H1 (cell line): Measurements from ENCODE around the gene SLC25A27. TPM values are rescaled to one million over a fixed set of nuclear protein-coding genes. Genes with fewer than 3 reads are reported as not detected.

Experiments used
- CTCF ChIA-PET: fragments of 300-600 bp; sonication (Branson Sonifier 250); formaldehyde crosslinking; loops from one replicate; lab custom pipeline; 2021; ENCODE audit not compliant: partially characterized antibody; lab: Charles Lee
- POLR2A ChIA-PET: fragments of 300-600 bp; sonication (Branson Sonifier 250); formaldehyde crosslinking; loops from one replicate; lab custom pipeline; 2021; ENCODE audit warnings: inconsistent platforms; ENCODE audit not compliant: partially characterized antibody; lab: Charles Lee
- DNase-seq, 2 experiments: peaks; one replicate each; pipeline versions ENCODE4 v3.0.0 to v3.0.0-alpha.2; 2010 to 2022; ENCODE audit warnings: low spot score in 2 of 2, low read depth in 1 of 2, mixed read lengths in 1 of 2
- FAIRE-seq: peaks from 2 replicates; lab custom pipeline; 2011; peaks lifted over from hg19 to GRCh38; lab: Jason Lieb, UNC
- H2AFZ ChIP-seq: 2 replicates; pipeline ENCODE4 v1.8.1; 2012; ENCODE audit warnings: low read length, inconsistent platforms
- H2AK5ac ChIP-seq: 2 replicates; pipeline ENCODE4 v1.6.1; 2013; ENCODE audit warnings: low read depth, low read length
- H2BK120ac ChIP-seq: replicated peaks from 2 replicates; pipeline ENCODE3; 2013; ENCODE audit warnings: low read depth, low read length, inconsistent platforms
- H2BK12ac ChIP-seq: 2 replicates; pipeline ENCODE4 v1.6.1; 2013; ENCODE audit warnings: low read depth, low read length
- H2BK15ac ChIP-seq: 2 replicates; pipeline ENCODE4 v1.6.1; 2013; ENCODE audit warnings: low read length
- H2BK20ac ChIP-seq: 2 replicates; pipeline ENCODE4 v1.6.1; 2013; ENCODE audit warnings: low read length
- H2BK5ac ChIP-seq: 2 replicates; pipeline ENCODE4 v1.6.1; 2013; ENCODE audit warnings: low read depth, low read length
- H3K14ac ChIP-seq: 2 replicates; pipeline ENCODE4 v1.6.1; 2013; ENCODE audit warnings: inconsistent platforms; ENCODE audit not compliant: insufficient read length
- H3K18ac ChIP-seq: 2 replicates; pipeline ENCODE4 v1.6.1; 2013; ENCODE audit warnings: low read length; ENCODE audit errors: extremely low read depth
- H3K23ac ChIP-seq: 2 replicates; pipeline ENCODE4 v1.6.1; 2013; ENCODE audit warnings: inconsistent platforms; ENCODE audit not compliant: insufficient read length
- H3K23me2 ChIP-seq: 2 replicates; pipeline ENCODE4 v1.6.1; 2013; ENCODE audit warnings: low read depth, low read length
- H3K27ac ChIP-seq: 2 replicates; pipeline ENCODE4 v1.6.1; 2011; ENCODE audit warnings: low read depth, low read length, inconsistent platforms
- H3K27me3 ChIP-seq, 4 experiments: replicated peaks in 1 of 4; 1 replicate in 1 of 4; 2 replicates in 3 of 4; pipeline versions ENCODE4 v1.6.1 to v1.8.1; 2011 to 2013; ENCODE audit warnings: low read length in 3 of 4, mild to moderate bottlenecking in 3 of 4, inconsistent platforms in 2 of 4, mixed read lengths in 2 of 4, moderate library complexity in 1 of 4; ENCODE audit not compliant: control insufficient read depth in 3 of 4, insufficient read depth in 3 of 4; ENCODE audit errors: extremely low read depth in 1 of 4
- H3K36me3 ChIP-seq, 4 experiments: 2 replicates each; pipeline versions ENCODE4 v1.6.1 to v1.8.1; 2011 to 2013; ENCODE audit warnings: mild to moderate bottlenecking in 4 of 4, low read length in 3 of 4, moderate library complexity in 2 of 4, control low read depth in 1 of 4, inconsistent platforms in 1 of 4; ENCODE audit not compliant: insufficient read depth in 4 of 4, control insufficient read depth in 2 of 4
- H3K4ac ChIP-seq: replicated peaks from 2 replicates; pipeline ENCODE3; 2013; ENCODE audit warnings: low read length, low read depth, mixed read lengths, inconsistent platforms; ENCODE audit not compliant: insufficient read length
- H3K4me1 ChIP-seq, 4 experiments: replicated peaks in 1 of 4; 1 replicate in 1 of 4; 2 replicates in 3 of 4; pipeline versions ENCODE4 v1.6.1 to v1.8.1; 2011 to 2013; ENCODE audit warnings: low read length in 3 of 4, inconsistent platforms in 2 of 4, mixed read lengths in 1 of 4; ENCODE audit not compliant: insufficient read depth in 4 of 4, control insufficient read depth in 3 of 4
- H3K4me2 ChIP-seq, 2 experiments: 2 replicates each; pipeline versions ENCODE4 v1.6.1 to v1.8.1; 2011 to 2013; ENCODE audit warnings: low read depth in 2 of 2, low read length in 2 of 2, control low read depth in 1 of 2, inconsistent platforms in 1 of 2, mild to moderate bottlenecking in 1 of 2; ENCODE audit not compliant: insufficient read depth in 1 of 2
- H3K4me3 ChIP-seq, 4 experiments: fragments of 200-600, 300-600 bp in 1 of 4; sonication (generic), shearing (Covaris generic), sonication (Bioruptor Twin) in 1 of 4; 2 replicates each; pipeline versions ENCODE4 v1.5.1 to v1.8.1; 2011 to 2016; ENCODE audit warnings: low read length in 4 of 4, low read depth in 3 of 4, control low read depth in 2 of 4, inconsistent platforms in 2 of 4, mild to moderate bottlenecking in 2 of 4, mixed read lengths in 1 of 4, moderate library complexity in 1 of 4; ENCODE audit not compliant: insufficient read depth in 2 of 4; ENCODE audit errors: extremely low read depth in 1 of 4
- H3K56ac ChIP-seq: replicated peaks from 2 replicates; pipeline ENCODE3; 2013; ENCODE audit warnings: low read depth, mild to moderate bottlenecking, mixed read lengths, low read length, inconsistent platforms; ENCODE audit not compliant: insufficient read length
- H3K79me1 ChIP-seq: 2 replicates; pipeline ENCODE4 v1.6.1; 2013; ENCODE audit warnings: low read depth, low read length, control low read depth
- H3K79me2 ChIP-seq, 2 experiments: 2 replicates each; pipeline versions ENCODE4 v1.6.1 to v1.8.1; 2012 to 2013; ENCODE audit warnings: low read length in 2 of 2, mild to moderate bottlenecking in 2 of 2, inconsistent platforms in 1 of 2; ENCODE audit not compliant: insufficient read depth in 2 of 2, control insufficient read depth in 1 of 2
- H3K9ac ChIP-seq, 4 experiments: replicated peaks in 1 of 4; 1 replicate in 1 of 4; 2 replicates in 3 of 4; pipeline versions ENCODE4 v1.6.1 to v1.8.1; 2011 to 2013; ENCODE audit warnings: low read depth in 3 of 4, low read length in 3 of 4, control low read depth in 2 of 4, mild to moderate bottlenecking in 2 of 4, moderate library complexity in 2 of 4, inconsistent platforms in 1 of 4; ENCODE audit errors: extremely low read depth in 1 of 4
- H3K9me3 ChIP-seq, 2 experiments: 2 replicates each; pipeline versions ENCODE4 v1.6.1 to v1.8.1; 2012 to 2013; ENCODE audit warnings: mild to moderate bottlenecking in 2 of 2, moderate library complexity in 2 of 2, control low read depth in 1 of 2, inconsistent platforms in 1 of 2, low read depth in 1 of 2, low read length in 1 of 2, mixed read lengths in 1 of 2; ENCODE audit not compliant: insufficient read depth in 2 of 2
- H4K20me1 ChIP-seq, 2 experiments: replicated peaks in 1 of 2; 2 replicates each; pipeline versions ENCODE3 to v1.8.1; 2011 to 2013; ENCODE audit warnings: inconsistent platforms in 2 of 2, low read length in 2 of 2, mild to moderate bottlenecking in 1 of 2; ENCODE audit not compliant: insufficient read depth in 2 of 2, control insufficient read depth in 1 of 2
- H4K5ac ChIP-seq: 2 replicates; pipeline ENCODE4 v1.6.1; 2013; ENCODE audit warnings: low read length, low read depth, mixed read lengths, inconsistent platforms; ENCODE audit not compliant: insufficient read length
- H4K8ac ChIP-seq: 2 replicates; pipeline ENCODE4 v1.8.0; 2013; ENCODE audit warnings: mild to moderate bottlenecking, moderate library complexity, low read length, inconsistent platforms; ENCODE audit not compliant: insufficient read depth; ENCODE audit errors: extremely low read depth
- H4K91ac ChIP-seq: replicated peaks from 2 replicates; pipeline ENCODE3; 2013; ENCODE audit warnings: low read length, mixed read lengths, inconsistent platforms; ENCODE audit not compliant: insufficient read length
- ATF3 ChIP-seq: IDR thresholded peaks from 2 replicates; pipeline ENCODE4 v1.6.1; 2011; ENCODE audit warnings: low read depth, mild to moderate bottlenecking, low read length; ENCODE audit not compliant: insufficient read depth
- CEBPB ChIP-seq: IDR thresholded peaks from 2 replicates; pipeline ENCODE4 v1.6.1; 2012; ENCODE audit warnings: low read depth, low read length
- E2F6 ChIP-seq: IDR thresholded peaks from 2 replicates; pipeline ENCODE4 v1.6.1; 2012; ENCODE audit warnings: inconsistent platforms
- EGR1 ChIP-seq: IDR thresholded peaks from 2 replicates; pipeline ENCODE4 v1.6.1; 2011; ENCODE audit warnings: low read depth, low read length, borderline replicate concordance
- EP300 ChIP-seq, 2 experiments: IDR thresholded peaks; 1 replicate in 1 of 2; 2 replicates in 1 of 2; pipeline ENCODE4 v1.6.1; 2011 to 2012; ENCODE audit warnings: low read depth in 2 of 2, low read length in 2 of 2, mild to moderate bottlenecking in 2 of 2, borderline replicate concordance in 1 of 2, inconsistent platforms in 1 of 2, moderate library complexity in 1 of 2
- HDAC2 ChIP-seq, 2 experiments: fragments of 300-600 bp in 1 of 2; sonication (generic) in 1 of 2; IDR thresholded peaks; 2 replicates each; pipeline ENCODE4 v1.6.1; 2011 to 2012; ENCODE audit warnings: low read depth in 2 of 2, low read length in 2 of 2, mild to moderate bottlenecking in 2 of 2, moderate library complexity in 2 of 2, borderline replicate concordance in 1 of 2, inconsistent platforms in 1 of 2
- HDAC6 ChIP-seq: IDR thresholded peaks from one replicate; pipeline ENCODE4 v1.7.1; 2012; ENCODE audit warnings: low read depth, mild to moderate bottlenecking, inconsistent platforms, low read length, moderate library complexity
- JUN ChIP-seq: IDR thresholded peaks from 2 replicates; pipeline ENCODE4 v1.6.1; 2011; ENCODE audit warnings: low read depth, mild to moderate bottlenecking, improper control_type of control experiment, low read length
- MAX ChIP-seq: IDR thresholded peaks from 2 replicates; pipeline ENCODE4 v1.6.1; 2012; ENCODE audit warnings: inconsistent platforms
- RFX5 ChIP-seq: IDR thresholded peaks from 2 replicates; pipeline ENCODE4 v1.6.1; 2011; ENCODE audit warnings: low read depth, low read length, improper control_type of control experiment, borderline replicate concordance
- RXRA ChIP-seq: IDR thresholded peaks from 2 replicates; pipeline ENCODE4 v1.6.1; 2011; ENCODE audit warnings: low read depth, mild to moderate bottlenecking, low read length, moderate library complexity; ENCODE audit not compliant: insufficient read depth
- TEAD4 ChIP-seq: IDR thresholded peaks from 2 replicates; pipeline ENCODE4 v1.6.1; 2012; ENCODE audit warnings: low read depth, low read length, inconsistent platforms, mixed read lengths
- USF2 ChIP-seq: IDR thresholded peaks from 2 replicates; pipeline ENCODE4 v1.6.1; 2011; ENCODE audit warnings: low read length, improper control_type of control experiment
- polyA plus RNA-seq, 7 experiments: library from polyadenylated mRNA; depleted of rRNA in 3 of 7; stranded (reverse) in 5 of 7; unstranded in 2 of 7; fragments of >200 nt in 5 of 7; fragments of 200-250 nt in 2 of 7; gene quantifications; 1 replicate in 5 of 7; 2 replicates in 1 of 7; 4 replicates in 1 of 7; pipeline versions ENCODE4 v1.2.1 to v1.2.3, GENCODE V29; 2011 to 2013; ENCODE audit warnings: missing spikeins in 2 of 7, mixed read lengths in 2 of 7
- total RNA-seq: library from RNA; stranded (reverse); fragmentation: NEBNext Ultra II Directional; extraction: Animal tissue kit (Norgen Biotek cat#: 25700); gene quantifications from 2 replicates; pipeline ENCODE4 v1.2.1, GENCODE V29; 2021

The SLC25A27 gene
- total and polyA plus RNA-seq, 2 of the 8 experiments (the other 6 are each of a cell fraction or from before 2014, with no cell fraction given): 7.3 to 8.4 TPM

- Histone ChIP-seq H3K18ac (no peak overlapping the region), H2BK5ac (no peak overlapping the region), H3K9ac (no peak overlapping the region), H4K8ac (no peak overlapping the region), H3K23ac (no peak overlapping the region), H3K4me1 (no peaks in the 10 kb centered on the region), H3K79me2 (no peaks in the 10 kb centered on the region), H2AFZ (no peak overlapping the region), H3K4me3 (no peak overlapping the region), H3K14ac (no peak overlapping the region), H3K23me2 (no peaks in the 10 kb centered on the region), H2BK12ac (no peak overlapping the region), H3K4ac (no peak overlapping the region), H3K4me2 (no peak overlapping the region), H3K9me3 (no peaks in the 10 kb centered on the region), H3K27ac (no peak overlapping the region), H2BK120ac (no peak overlapping the region), H4K5ac (no peak overlapping the region), H4K91ac (no peak overlapping the region), H4K20me1 (no peaks in the 10 kb centered on the region), H2AK5ac (no peak overlapping the region), H3K79me1 (no peaks in the 10 kb centered on the region), H3K27me3 (no peaks in the 10 kb centered on the region), H2BK20ac (no peak overlapping the region), H2BK15ac (no peak overlapping the region), H3K36me3 (no peaks in the 10 kb centered on the region), H3K56ac (no peak overlapping the region)
- ChIA-PET POLR2A (no interaction called here), CTCF (no interaction called here)
- no peak for DNase-seq
- FAIRE-seq: no peak
- TF ChIP-seq HDAC6: no peak
- no peak for TF ChIP-seq E2F6
- TF ChIP-seq JUN: no peak
- no peak for TF ChIP-seq RFX5
- TF ChIP-seq ATF3: no peak
- TF ChIP-seq USF2: no peak
- TF ChIP-seq TEAD4: no peak
- no peak for TF ChIP-seq EGR1
- TF ChIP-seq EP300 (IDR thresholded peaks at IDR 0.05; ENCODE audit: borderline replicate concordance in 1 of 2, low read depth in 2 of 2, low read length in 2 of 2): no peak
- no peak for TF ChIP-seq RXRA
- no peak for TF ChIP-seq CEBPB
- TF ChIP-seq HDAC2 (IDR thresholded peaks at IDR 0.05; ENCODE audit: borderline replicate concordance in 1 of 2, low read depth in 2 of 2, low read length in 2 of 2): no peak
- no peak for TF ChIP-seq MAX
Observed at GRCh38 chr6:46715141-46715540, 62.4 kb downstream of the SLC25A27 start.
